GM23338 (cell line): ENCODE measurements around the gene BOD1L2. TPM values are rescaled to one million over a fixed set of nuclear protein-coding genes. Genes with fewer than 3 reads are reported as not detected.

ENCODE experiments used
- ATAC-seq: fragments of 200-7000 bp; cut with Tn5 transposase; 3 replicates; pipeline ENCODE4 v1.9.1; 2020
- DNase-seq: peaks from one replicate; pipeline ENCODE4 v3.0.0-alpha.2; 2015; ENCODE audit warnings: low spot score
- H2AFZ ChIP-seq: fragments of 200-600 bp; sonication (generic); 2 replicates; pipeline ENCODE4 v1.8.0; 2016; ENCODE audit warnings: antibody characterized with exemption, mild to moderate bottlenecking, moderate library complexity
- H3F3A ChIP-seq: fragments of 200-600 bp; sonication (generic); replicated peaks from 2 replicates; pipeline ENCODE4 v1.8.0; 2017; ENCODE audit warnings: antibody characterized with exemption, mixed run types, low read depth
- H3K27ac ChIP-seq: fragments of 200-600 bp; sonication (generic); 2 replicates; pipeline ENCODE4 v1.6.1; 2016; ENCODE audit warnings: low read depth
- H3K27me3 ChIP-seq: fragments of 200-600 bp; sonication (generic); 2 replicates; pipeline ENCODE4 v1.8.0; 2016; ENCODE audit warnings: mild to moderate bottlenecking, mixed run types, moderate library complexity; ENCODE audit not compliant: insufficient read depth
- H3K36me3 ChIP-seq: fragments of 200-600 bp; sonication (generic); 2 replicates; pipeline ENCODE4 v1.8.0; 2016; ENCODE audit warnings: mild to moderate bottlenecking; ENCODE audit not compliant: insufficient read depth
- H3K4me1 ChIP-seq: fragments of 200-600 bp; sonication (generic); 2 replicates; pipeline ENCODE4 v1.8.0; 2016; ENCODE audit warnings: mild to moderate bottlenecking, moderate library complexity; ENCODE audit not compliant: insufficient read depth
- H3K4me2 ChIP-seq: fragments of 200-600 bp; sonication (generic); 2 replicates; pipeline ENCODE4 v1.7.1; 2017; ENCODE audit warnings: mixed run types
- H3K4me3 ChIP-seq: fragments of 200-600 bp; sonication (generic); 2 replicates; pipeline ENCODE4 v1.6.1; 2016; ENCODE audit warnings: mixed run types
- H3K79me2 ChIP-seq: fragments of 200-600 bp; sonication (generic); replicated peaks from 2 replicates; pipeline ENCODE4 v1.8.0; 2017; ENCODE audit warnings: mild to moderate bottlenecking; ENCODE audit not compliant: insufficient read depth
- H3K9me2 ChIP-seq: fragments of 200-600 bp; sonication (generic); 2 replicates; pipeline ENCODE4 v1.8.0; 2017; ENCODE audit not compliant: insufficient read depth
- H4K20me1 ChIP-seq: fragments of 200-600 bp; sonication (generic); replicated peaks from 2 replicates; pipeline ENCODE4 v1.8.0; 2017; ENCODE audit warnings: mild to moderate bottlenecking; ENCODE audit not compliant: insufficient read depth
- H3K27ac Mint-ChIP-seq: 2 replicates; pipeline ENCODE4 v1.8.0; 2020; ENCODE audit warnings: inconsistent platforms, mild to moderate bottlenecking, moderate library complexity, mixed read lengths
- H3K27me3 Mint-ChIP-seq: 3 replicates; pipeline ENCODE4 v1.8.0; 2022; ENCODE audit warnings: low read depth, mild to moderate bottlenecking, moderate library complexity, mixed read lengths, inconsistent platforms; ENCODE audit not compliant: insufficient read depth, poor library complexity
- H3K36me3 Mint-ChIP-seq: 3 replicates; pipeline ENCODE4 v1.8.0; 2021; ENCODE audit warnings: low read depth, mild to moderate bottlenecking, inconsistent platforms, moderate library complexity, mixed read lengths
- H3K4me1 Mint-ChIP-seq: 3 replicates; pipeline ENCODE4 v1.8.0; 2020; ENCODE audit warnings: mild to moderate bottlenecking, inconsistent platforms, mixed read lengths
- H3K4me3 Mint-ChIP-seq: 3 replicates; pipeline ENCODE4 v1.8.0; 2021; ENCODE audit warnings: moderate library complexity, mild to moderate bottlenecking, inconsistent platforms, mixed read lengths
- H3K9me3 Mint-ChIP-seq: 3 replicates; pipeline ENCODE4 v1.8.0; 2020; ENCODE audit warnings: moderate library complexity, mild to moderate bottlenecking, inconsistent platforms, mixed read lengths
- CTCF ChIP-seq, 2 experiments: fragments of 200-600 bp in 1 of 2; sonication (generic) in 1 of 2; conservative IDR thresholded peaks; 2 replicates each; pipeline versions ENCODE4 v1.5.1 to v1.6.1; 2016 to 2017; ENCODE audit warnings: antibody characterized with exemption in 2 of 2, low read depth in 2 of 2, mild to moderate bottlenecking in 2 of 2, moderate library complexity in 1 of 2
- JUNB ChIP-seq: IDR thresholded peaks from one replicate; pipeline ENCODE4 v1.6.1; 2016; ENCODE audit warnings: antibody characterized with exemption; ENCODE audit not compliant: unreplicated experiment
- POLR2AphosphoS5 ChIP-seq: IDR thresholded peaks from 2 replicates; pipeline ENCODE4 v1.6.1; 2016; ENCODE audit warnings: antibody characterized with exemption, low read depth
- ZNF114 ChIP-seq: fragments of 250-450 bp; sonication (Bioruptor Pico); IDR thresholded peaks from 2 replicates; pipeline ENCODE4 v1.5.0; 2020; ENCODE audit warnings: mild to moderate bottlenecking, moderate library complexity
- ZNF462 ChIP-seq: fragments of 250-450 bp; sonication (Bioruptor Pico); IDR thresholded peaks from 2 replicates; pipeline ENCODE4 v1.5.0; 2020; ENCODE audit warnings: mild to moderate bottlenecking, moderate library complexity
- polyA plus RNA-seq: library from polyadenylated mRNA; unstranded; fragments of >200 nt; fragmentation: Nextera tagmentation; extraction: Ambion mirVana; gene quantifications from 2 replicates; pipeline ENCODE4 v1.2.1, GENCODE V29; 2016
- total RNA-seq: library from RNA; depleted of rRNA; stranded (reverse); fragments of >200 nt; shearing (Covaris generic); gene quantifications from 2 replicates; pipeline ENCODE4 v1.2.3, GENCODE V29; 2014

The BOD1L2 gene
- total and polyA plus RNA-seq, 2 experiments from 2014 or later, result 0.11 TPM; not detected in 1

- TF ChIP-seq ZNF462 (CRISPR knock-in tag) (no peak), JUNB (no peak)
Measured at GRCh38 chr18:57164401-57164800, 17.5 kb downstream of the BOD1L2 start (continued).

- no peaks in the 10 kb centered on the region for H4K20me1 ChIP-seq
- H3K36me3 ChIP-seq, result no peaks in the 10 kb centered on the region
- Mint-ChIP-seq H3K9me3 (peaks cover 2% of the 10 kb centered on the region; the same call in 1 of the 3 replicates), H3K4me1 (no peaks in the 10 kb centered on the region), H3K27ac (no peak overlapping the region), H3K27me3 (no peaks in the 10 kb centered on the region), H3K4me3 (no peak overlapping the region), H3K36me3 (no peaks in the 10 kb centered on the region)
- no peak for TF ChIP-seq ZNF462 (CRISPR knock-in tag)
- TF ChIP-seq ZNF114 (CRISPR knock-in tag), result no peak
- no peak for TF ChIP-seq POLR2AphosphoS5
- no peak for TF ChIP-seq CTCF (conservative IDR thresholded peaks at IDR 0.05; ENCODE audit: low read depth in 2 of 2)
- DNase-seq, result no peak
- H2AFZ ChIP-seq, result no peak overlapping the region
- no peak for ATAC-seq
- H3K27me3 ChIP-seq, result no peaks in the 10 kb centered on the region
- no peak overlapping the region for H3K4me3 ChIP-seq
- H3K79me2 ChIP-seq, result no peaks in the 10 kb centered on the region
- H3K27ac ChIP-seq, result no peak overlapping the region
- no peak overlapping the region for H3K4me2 ChIP-seq
- no peaks in the 10 kb centered on the region for H3F3A ChIP-seq
- H3K9me2 ChIP-seq, result peaks cover 15% of the 10 kb centered on the region; the same call in 1 of the 2 replicates
- H3K4me1 ChIP-seq, result no peaks in the 10 kb centered on the region
Measured at GRCh38 chr18:57167617-57168308, 20.9 kb downstream of the BOD1L2 start.
